Measurements from ENCODE around the gene CSPG4.
"Not testable (repeated sequence)": the region's sequence is repeated elsewhere in the genome, so short reads cannot be mapped to it uniquely, and the experiment has no call there.

Gene CSPG4

DNA sequence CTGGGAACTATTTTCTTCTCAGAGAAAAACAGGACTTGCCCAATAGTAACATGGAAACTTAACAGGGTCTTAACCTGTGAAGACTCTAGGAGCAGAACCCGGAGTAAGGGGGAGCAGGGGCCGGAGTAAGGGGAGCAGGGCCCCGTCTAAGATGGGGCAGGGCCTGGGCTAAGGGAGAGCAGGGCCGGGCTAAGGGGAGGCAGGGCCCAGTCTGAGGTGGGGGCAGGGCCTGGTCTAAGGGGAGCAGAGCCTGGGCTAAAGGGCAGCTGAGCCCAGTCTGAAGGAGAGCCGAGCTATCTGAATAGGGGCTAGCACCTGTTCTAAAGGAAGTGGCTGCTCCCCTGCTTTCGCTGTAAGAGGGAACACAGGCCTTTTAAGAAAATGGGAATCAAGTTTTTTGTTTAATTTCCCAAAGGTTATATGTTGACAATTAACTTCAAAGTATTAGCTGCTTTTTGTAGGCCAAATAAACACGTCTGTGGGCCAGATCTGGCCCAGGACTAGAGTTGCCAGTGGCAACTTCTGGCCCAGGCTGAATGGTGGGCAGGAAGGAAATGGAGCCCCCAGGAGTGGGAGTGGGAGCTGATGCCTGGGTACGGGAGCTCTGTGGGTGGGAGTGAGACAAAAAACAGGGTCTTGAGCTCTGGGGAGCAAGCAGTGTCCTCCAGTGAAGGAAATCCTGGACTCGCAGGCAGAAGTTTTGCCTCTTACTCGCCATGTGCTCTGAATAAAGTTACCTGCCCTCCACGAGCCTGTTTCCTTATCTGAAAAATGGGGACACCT, 32.5 kb downstream of the CSPG4 start:
- TF ChIP-seq SPI1 (IDR thresholded peaks at IDR 0.05; ENCODE audit: borderline replicate concordance, low read depth) = no peak
- TF ChIP-seq REST (IDR thresholded peaks at IDR 0.05; ENCODE audit: insufficient replicate concordance, low read depth) = no peak
- TF ChIP-seq POLR2AphosphoS5 (IDR thresholded peaks at IDR 0.05; ENCODE audit: low read depth) = no peak
- no peak for TF ChIP-seq GABPA (IDR thresholded peaks at IDR 0.05; ENCODE audit: low read depth)
- TF ChIP-seq CTCF (IDR thresholded peaks at IDR 0.05; ENCODE audit: insufficient read depth, low read length) = no peak
- no peak for DNase-seq (ENCODE audit: low read depth in 1 of 2, low spot score in 1 of 2)
- Histone ChIP-seq H3K4me3 (replicated peaks; ENCODE audit: insufficient read depth, low read length) (no peak overlapping the region), H3K27ac (replicated peaks) (no peak overlapping the region), H3K27me3 (ENCODE audit: insufficient read depth, poor library complexity, severe bottlenecking) (no peaks in the 10 kb centered on the region)

- not testable (repeated sequence) for H3K27ac ChIP-seq (replicated peaks); DNase-seq (ENCODE audit: low read depth in 1 of 2, low spot score in 1 of 2); H3K4me3 ChIP-seq (replicated peaks; ENCODE audit: insufficient read depth, low read length); H3K27me3 ChIP-seq (ENCODE audit: insufficient read depth, poor library complexity, severe bottlenecking)
These were observed 34.3 kb downstream of the CSPG4 start for GRCh38 chr15:75678324-75678690.

GRCh38 chr15:75677465-75678323, 35.0 kb downstream of the CSPG4 start:
- no peak for DNase-seq (ENCODE audit: low read depth in 1 of 2, low spot score in 1 of 2)
- TF ChIP-seq CTCF (IDR thresholded peaks at IDR 0.05; ENCODE audit: insufficient read depth, low read length) = no peak
- TF ChIP-seq SPI1 (IDR thresholded peaks at IDR 0.05; ENCODE audit: borderline replicate concordance, low read depth) = no peak
- TF ChIP-seq GABPA (IDR thresholded peaks at IDR 0.05; ENCODE audit: low read depth) = no peak
- TF ChIP-seq POLR2AphosphoS5 (IDR thresholded peaks at IDR 0.05; ENCODE audit: low read depth) = no peak
- TF ChIP-seq REST (IDR thresholded peaks at IDR 0.05; ENCODE audit: insufficient replicate concordance, low read depth) = no peak
- H3K27me3 ChIP-seq (ENCODE audit: insufficient read depth, poor library complexity, severe bottlenecking) = no peaks in the 10 kb centered on the region
- no peak overlapping the region for H3K4me3 ChIP-seq (replicated peaks; ENCODE audit: insufficient read depth, low read length)
- H3K27ac ChIP-seq (replicated peaks) = no peak overlapping the region

DNA sequence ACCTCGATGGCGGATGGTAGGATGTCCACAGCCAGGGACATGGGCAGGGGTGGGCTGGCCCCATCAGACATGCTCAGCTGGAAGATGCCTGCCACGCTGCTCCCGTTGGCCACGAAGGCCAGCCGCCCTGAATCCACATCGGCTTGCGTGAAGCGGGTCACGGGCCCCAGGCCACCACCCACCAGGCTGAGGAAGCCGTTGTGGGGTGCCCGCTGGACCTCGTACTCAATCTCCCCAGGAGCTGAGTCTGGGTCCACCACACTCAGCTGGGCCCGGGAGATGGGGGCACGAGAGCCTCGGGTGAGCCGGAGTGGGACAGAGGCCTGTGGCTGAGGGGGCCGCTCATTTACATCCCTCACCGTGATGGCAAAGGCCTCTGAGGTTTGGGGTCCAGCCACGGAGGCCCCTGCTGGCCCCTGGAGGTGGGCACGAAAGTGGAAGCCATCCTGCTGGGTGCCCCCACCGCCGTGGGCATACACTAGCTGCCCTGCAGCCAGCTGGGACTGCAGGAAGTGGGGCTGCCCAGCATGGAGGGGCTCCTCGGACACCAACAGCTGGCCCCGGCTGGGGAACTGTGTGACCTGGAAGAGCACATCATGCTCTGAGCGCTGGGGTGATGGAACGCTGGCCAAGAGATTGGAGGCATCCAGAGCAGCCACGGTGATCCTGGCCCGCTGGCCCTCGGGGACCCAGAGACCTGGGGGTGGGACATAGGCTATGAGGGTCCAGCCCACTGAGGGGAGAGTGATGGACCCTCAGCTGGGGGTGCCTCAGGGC, 35.8 kb downstream of the CSPG4 start:
- TF ChIP-seq POLR2AphosphoS5 (IDR thresholded peaks at IDR 0.05; ENCODE audit: low read depth) (no peak), SPI1 (IDR thresholded peaks at IDR 0.05; ENCODE audit: borderline replicate concordance, low read depth) (no peak), CTCF (IDR thresholded peaks at IDR 0.05; ENCODE audit: insufficient read depth, low read length) (no peak), REST (IDR thresholded peaks at IDR 0.05; ENCODE audit: insufficient replicate concordance, low read depth) (no peak), GABPA (IDR thresholded peaks at IDR 0.05; ENCODE audit: low read depth) (no peak)
- no peak overlapping the region for H3K27ac ChIP-seq (replicated peaks)
- H3K4me3 ChIP-seq (replicated peaks; ENCODE audit: insufficient read depth, low read length) = no peak overlapping the region
- no peak for DNase-seq (ENCODE audit: low read depth in 1 of 2, low spot score in 1 of 2)
- H3K27me3 ChIP-seq (ENCODE audit: insufficient read depth, poor library complexity, severe bottlenecking) = no peaks in the 10 kb centered on the region
